Neutrophil (primary cell): ENCODE measurements around the gene TOB1.

Experiments used
- H3K27ac ChIP-seq: fragments of 200-600 bp; sonication (generic); 2 replicates; pipeline ENCODE4 v1.5.1; 2016; ENCODE audit warnings: mild to moderate bottlenecking, moderate library complexity
- H3K27me3 ChIP-seq: fragments of 200-600 bp; sonication (generic); 2 replicates; pipeline ENCODE4 v1.6.0; 2016; ENCODE audit warnings: mild to moderate bottlenecking
- H3K36me3 ChIP-seq: fragments of 200-600 bp; sonication (generic); 2 replicates; pipeline ENCODE4 v1.5.1; 2017
- H3K4me1 ChIP-seq, 2 experiments: fragments of 200-600 bp in 1 of 2; sonication (generic) in 1 of 2; 1 replicate in 1 of 2; 2 replicates in 1 of 2; pipeline versions ENCODE4 v1.5.1 to v1.6.1; 2013 to 2016; ENCODE audit warnings: low read depth in 1 of 2, low read length in 1 of 2, mild to moderate bottlenecking in 1 of 2, moderate library complexity in 1 of 2; ENCODE audit not compliant: control insufficient read depth in 1 of 2, insufficient read depth in 1 of 2
- H3K4me3 ChIP-seq, 2 experiments: fragments of 200-600 bp in 1 of 2; sonication (generic) in 1 of 2; 1 replicate in 1 of 2; 2 replicates in 1 of 2; pipeline ENCODE4 v1.5.1; 2013 to 2016; ENCODE audit warnings: low read depth in 1 of 2, low read length in 1 of 2, mild to moderate bottlenecking in 1 of 2, moderate library complexity in 1 of 2
- H3K9me3 ChIP-seq: fragments of 200-600 bp; sonication (generic); 2 replicates; pipeline ENCODE4 v1.5.1; 2016
- TF ChIP-seq, protein P1 (sequence below): fragments of 200-600 bp; sonication (generic); IDR thresholded peaks from 2 replicates; pipeline ENCODE4 v1.5.1; 2016; ENCODE audit warnings: antibody characterized with exemption

Gene TOB1

DNA sequence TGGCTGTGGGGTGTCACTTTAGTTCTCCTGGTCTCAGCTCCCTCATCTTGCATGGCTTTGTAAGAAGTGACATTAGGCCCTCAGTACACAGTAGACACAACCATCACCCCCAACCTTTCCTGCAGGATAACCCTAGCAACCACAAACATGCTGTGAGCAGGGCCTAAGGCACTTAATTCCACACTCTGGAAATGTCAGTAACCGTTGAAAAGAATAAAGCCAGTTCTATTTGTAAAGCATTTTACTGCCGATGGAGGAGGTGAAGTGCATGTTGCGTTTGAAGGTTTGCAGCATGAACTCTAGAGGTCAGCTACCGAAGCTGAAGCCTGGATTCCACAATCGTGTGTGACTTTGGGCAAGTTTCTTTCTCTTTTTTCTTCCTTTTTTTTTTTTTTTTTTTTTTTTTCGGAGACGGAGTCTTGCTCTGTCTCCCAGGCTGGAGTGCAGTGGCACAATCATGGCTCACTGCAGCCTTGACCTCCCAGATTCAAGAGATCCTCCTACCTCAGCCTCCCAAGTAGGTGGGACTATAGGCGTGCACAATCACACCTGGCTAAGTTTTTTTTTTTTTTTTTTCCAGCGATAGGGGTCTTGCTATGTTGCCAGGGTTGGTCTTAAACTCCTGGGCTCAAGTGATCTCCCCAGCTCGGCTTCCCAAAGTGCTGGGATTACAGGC is 26.1 kb upstream of the TOB1 start:
- H3K9me3 ChIP-seq: no peaks in the 10 kb centered on the region
- H3K36me3 ChIP-seq: no peaks in the 10 kb centered on the region
- TF ChIP-seq, protein P1, sequence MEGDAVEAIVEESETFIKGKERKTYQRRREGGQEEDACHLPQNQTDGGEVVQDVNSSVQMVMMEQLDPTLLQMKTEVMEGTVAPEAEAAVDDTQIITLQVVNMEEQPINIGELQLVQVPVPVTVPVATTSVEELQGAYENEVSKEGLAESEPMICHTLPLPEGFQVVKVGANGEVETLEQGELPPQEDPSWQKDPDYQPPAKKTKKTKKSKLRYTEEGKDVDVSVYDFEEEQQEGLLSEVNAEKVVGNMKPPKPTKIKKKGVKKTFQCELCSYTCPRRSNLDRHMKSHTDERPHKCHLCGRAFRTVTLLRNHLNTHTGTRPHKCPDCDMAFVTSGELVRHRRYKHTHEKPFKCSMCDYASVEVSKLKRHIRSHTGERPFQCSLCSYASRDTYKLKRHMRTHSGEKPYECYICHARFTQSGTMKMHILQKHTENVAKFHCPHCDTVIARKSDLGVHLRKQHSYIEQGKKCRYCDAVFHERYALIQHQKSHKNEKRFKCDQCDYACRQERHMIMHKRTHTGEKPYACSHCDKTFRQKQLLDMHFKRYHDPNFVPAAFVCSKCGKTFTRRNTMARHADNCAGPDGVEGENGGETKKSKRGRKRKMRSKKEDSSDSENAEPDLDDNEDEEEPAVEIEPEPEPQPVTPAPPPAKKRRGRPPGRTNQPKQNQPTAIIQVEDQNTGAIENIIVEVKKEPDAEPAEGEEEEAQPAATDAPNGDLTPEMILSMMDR: no peak
- H3K4me3 ChIP-seq: no peak overlapping the region
- H3K27me3 ChIP-seq: no peaks in the 10 kb centered on the region
- H3K4me1 ChIP-seq: no peaks in the 10 kb centered on the region
- no peak overlapping the region for H3K27ac ChIP-seq

DNA sequence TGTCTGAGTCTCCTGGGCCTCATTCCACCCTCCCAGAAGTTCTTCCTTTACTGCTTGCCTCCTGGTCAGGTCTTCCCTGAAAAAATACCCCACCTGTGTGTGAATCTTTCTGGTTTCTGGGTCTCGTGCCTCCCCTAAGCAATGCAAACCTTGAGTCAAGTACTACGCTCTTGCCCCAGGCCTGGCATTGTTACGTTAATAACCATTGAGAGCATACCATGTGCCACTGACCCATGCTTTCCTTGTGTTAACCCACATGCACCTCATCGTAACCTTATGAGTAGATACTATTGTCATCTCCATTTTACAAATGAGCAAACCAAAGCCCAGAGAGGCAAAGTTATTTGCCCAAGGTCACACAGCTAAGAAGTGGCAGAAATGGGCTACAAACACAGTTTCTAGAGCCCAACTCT is 25.4 kb upstream of the TOB1 start:
- Histone ChIP-seq H3K36me3 (no peaks in the 10 kb centered on the region), H3K9me3 (no peaks in the 10 kb centered on the region), H3K27me3 (no peaks in the 10 kb centered on the region), H3K4me3 (no peak overlapping the region), H3K4me1 (no peaks in the 10 kb centered on the region), H3K27ac (no peak overlapping the region)
- TF ChIP-seq, protein P1: no peak

DNA sequence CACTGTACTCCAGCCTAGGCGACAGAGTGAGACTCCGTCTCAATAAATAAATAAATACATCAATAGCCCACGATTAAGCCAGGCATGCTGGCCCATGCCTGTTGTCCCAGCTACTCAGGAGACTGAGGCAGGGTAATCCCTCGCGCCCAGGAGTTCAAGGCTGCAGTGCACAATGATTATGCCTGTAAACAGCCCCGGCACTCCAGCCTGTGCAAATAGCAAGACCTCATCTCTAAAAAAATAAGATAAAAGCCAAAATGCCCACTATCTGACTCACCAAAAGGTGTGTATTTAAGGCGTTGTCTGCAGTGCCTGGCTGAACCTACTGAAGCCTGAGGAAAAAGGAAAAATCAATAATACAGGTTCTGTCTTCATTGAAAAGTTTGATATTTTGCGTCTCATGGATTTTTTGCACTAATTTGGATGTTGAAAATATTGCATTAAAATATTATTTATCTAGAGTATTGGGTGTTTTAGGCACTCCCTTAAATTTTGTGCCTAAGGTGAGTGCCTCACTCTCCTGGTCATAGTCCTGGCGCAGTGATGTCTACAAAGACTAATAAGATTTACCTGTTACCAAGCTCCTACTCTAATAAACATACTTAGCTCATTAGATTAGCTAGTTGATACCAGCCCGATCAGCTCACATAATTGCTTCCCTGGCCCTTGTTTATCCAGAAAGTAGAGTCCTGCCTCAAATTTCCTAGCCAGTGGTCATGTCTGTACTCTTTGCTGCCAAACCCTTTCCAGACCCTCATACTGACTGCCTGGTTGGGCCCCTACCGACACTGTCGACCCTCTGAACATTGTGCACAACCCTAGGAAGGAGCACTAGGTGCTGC is 24.7 kb upstream of the TOB1 start:
- no peak overlapping the region for H3K27ac ChIP-seq
- H3K9me3 ChIP-seq: no peaks in the 10 kb centered on the region
- H3K27me3 ChIP-seq: no peaks in the 10 kb centered on the region
- TF ChIP-seq, protein P1: no peak
- H3K36me3 ChIP-seq: no peaks in the 10 kb centered on the region
- H3K4me1 ChIP-seq: no peaks in the 10 kb centered on the region
- H3K4me3 ChIP-seq: no peak overlapping the region

DNA sequence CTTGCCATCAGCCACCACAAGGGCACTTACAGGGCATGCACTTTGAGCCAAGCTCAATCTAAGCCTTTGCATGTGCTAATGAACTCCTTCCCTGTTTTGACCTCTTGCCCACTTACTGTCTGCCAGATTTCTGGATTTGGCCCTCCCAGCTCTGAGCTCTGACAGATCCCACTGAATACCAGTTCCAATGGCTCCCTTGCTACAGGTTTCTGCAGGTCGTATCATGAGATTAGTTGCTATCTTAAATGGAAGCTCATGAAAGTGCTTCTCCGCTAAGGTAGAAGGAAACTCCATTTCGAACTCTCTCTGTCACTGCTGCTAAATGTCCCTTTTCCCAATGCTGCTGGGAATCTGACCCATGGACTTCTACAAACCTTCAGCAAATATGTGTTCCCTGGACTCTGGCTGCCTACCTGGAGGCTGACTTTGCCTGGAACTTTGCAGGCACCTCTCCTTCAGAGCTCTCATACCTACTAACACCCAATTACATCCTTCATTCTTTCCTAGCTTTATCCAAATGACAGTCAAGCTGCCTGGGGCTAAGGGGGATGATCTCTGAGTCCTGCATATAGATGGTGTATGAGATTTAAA is 23.5 kb upstream of the TOB1 start:
- no peak overlapping the region for H3K4me3 ChIP-seq
- H3K27me3 ChIP-seq: no peaks in the 10 kb centered on the region
- TF ChIP-seq, protein P1: no peak
- no peak overlapping the region for H3K27ac ChIP-seq
- no peaks in the 10 kb centered on the region for H3K36me3 ChIP-seq
- peaks cover 5% of the 10 kb centered on the region in 2 experiments for H3K4me1 ChIP-seq
- H3K9me3 ChIP-seq: no peaks in the 10 kb centered on the region

DNA sequence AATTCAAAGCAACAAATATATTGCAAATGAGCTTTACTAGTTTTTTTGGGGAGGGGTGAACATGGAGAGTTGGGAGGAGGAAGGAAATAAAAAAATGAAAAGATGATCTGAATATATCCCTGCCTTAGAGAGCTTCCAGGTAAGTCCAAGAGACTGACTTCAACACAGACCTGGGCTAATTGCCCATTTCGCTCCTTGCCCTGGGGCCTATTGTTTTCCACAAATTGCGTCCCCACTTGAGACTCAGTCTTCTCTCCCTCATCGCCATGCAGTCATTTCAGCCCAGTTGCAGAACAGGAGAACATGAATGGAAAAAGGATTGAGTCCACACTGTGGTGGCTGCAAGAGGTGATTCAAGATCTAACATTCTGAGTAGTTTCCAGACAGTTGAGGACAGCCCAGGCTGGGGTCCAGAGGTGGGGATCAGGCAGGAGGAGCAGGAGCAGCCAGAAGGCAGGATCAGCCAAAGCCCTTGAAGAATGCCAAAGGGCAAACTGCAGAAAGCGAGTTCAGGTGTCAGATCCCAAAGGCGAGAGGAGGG is 21.6 kb upstream of the TOB1 start:
- Histone ChIP-seq H3K27me3 (no peaks in the 10 kb centered on the region), H3K4me1 (peaks cover 16 to 18% of the 10 kb centered on the region in 2 experiments), H3K36me3 (no peaks in the 10 kb centered on the region), H3K9me3 (no peaks in the 10 kb centered on the region), H3K4me3 (no peak overlapping the region), H3K27ac (no peak overlapping the region)
- TF ChIP-seq, protein P1: no peak
